ENCODE data around the gene OCA2. TPM values are rescaled to one million over a fixed set of nuclear protein-coding genes. Genes with fewer than 3 reads are reported as not detected.

The OCA2 gene
- total and polyA plus RNA-seq, 2 of the 8 experiments (the other 6 are each of a cell fraction or from before 2014, with no cell fraction given): 0.20 TPM

- Histone ChIP-seq H4K5ac (ENCODE audit: insufficient read length, low read depth, low read length) (no peak overlapping the region), H4K8ac (ENCODE audit: extremely low read depth, insufficient read depth, low read length) (no peak overlapping the region), H3K79me2 (ENCODE audit: control insufficient read depth in 1 of 2, insufficient read depth in 2 of 2, low read length in 2 of 2) (no peaks in the 10 kb centered on the region), H2AK5ac (ENCODE audit: low read depth, low read length) (no peak overlapping the region), H3K4ac (replicated peaks; ENCODE audit: insufficient read length, low read depth, low read length) (no peak overlapping the region), H3K4me3 (ENCODE audit: extremely low read depth in 1 of 4, insufficient read depth in 2 of 4, low read depth in 3 of 4, low read length in 4 of 4) (no peak overlapping the region), H3K79me1 (ENCODE audit: low read depth, low read length) (no peaks in the 10 kb centered on the region), H2BK20ac (ENCODE audit: low read length) (no peak overlapping the region), H2BK12ac (ENCODE audit: low read depth, low read length) (no peak overlapping the region), H3K23ac (ENCODE audit: insufficient read length) (no peak overlapping the region), H3K36me3 (ENCODE audit: control insufficient read depth in 2 of 4, insufficient read depth in 4 of 4, low read length in 3 of 4) (no peaks in the 10 kb centered on the region), H3K4me1 (replicated peaks in 1 of 4; ENCODE audit: control insufficient read depth in 3 of 4, insufficient read depth in 4 of 4, low read length in 3 of 4) (no peaks in the 10 kb centered on the region), H3K9ac (replicated peaks in 1 of 4; ENCODE audit: extremely low read depth in 1 of 4, low read depth in 3 of 4, low read length in 3 of 4) (no peak overlapping the region), H3K27me3 (replicated peaks in 1 of 4; ENCODE audit: control insufficient read depth in 3 of 4, extremely low read depth in 1 of 4, insufficient read depth in 3 of 4, low read length in 3 of 4) (no peaks in the 10 kb centered on the region), H4K20me1 (replicated peaks in 1 of 2; ENCODE audit: control insufficient read depth in 1 of 2, insufficient read depth in 2 of 2, low read length in 2 of 2) (no peaks in the 10 kb centered on the region), H3K14ac (ENCODE audit: insufficient read length) (no peak overlapping the region), H2BK5ac (ENCODE audit: low read depth, low read length) (no peak overlapping the region), H3K56ac (replicated peaks; ENCODE audit: insufficient read length, low read depth, low read length) (no peak overlapping the region), H3K9me3 (ENCODE audit: insufficient read depth in 2 of 2, low read depth in 1 of 2, low read length in 1 of 2) (no peaks in the 10 kb centered on the region), H3K27ac (ENCODE audit: low read depth, low read length) (no peak overlapping the region), H3K18ac (ENCODE audit: extremely low read depth, low read length) (no peak overlapping the region), H3K23me2 (ENCODE audit: low read depth, low read length) (no peaks in the 10 kb centered on the region), H4K91ac (replicated peaks; ENCODE audit: insufficient read length, low read length) (no peak overlapping the region), H3K4me2 (ENCODE audit: insufficient read depth in 1 of 2, low read depth in 2 of 2, low read length in 2 of 2) (no peak overlapping the region), H2BK15ac (ENCODE audit: low read length) (no peak overlapping the region), H2AFZ (ENCODE audit: low read length) (no peak overlapping the region), H2BK120ac (replicated peaks; ENCODE audit: low read depth, low read length) (no peak overlapping the region)
- DNase-seq (ENCODE audit: low read depth in 1 of 2, low spot score in 2 of 2) (no peak), FAIRE-seq (no peak)
- ChIA-PET CTCF (ENCODE audit: partially characterized antibody) (no interaction called here), POLR2A (ENCODE audit: partially characterized antibody) (no interaction called here)
- 95% methylated on average over 10 of the region's 10 CpGs; no CpG with 5 or more reads in 1 of the 2 experiments for WGBS, 2 experiments (ENCODE audit: extremely low coverage in 1 of 2, insufficient coverage in 1 of 2, insufficient read length in 1 of 2, insufficient replicate concordance in 2 of 2, low coverage in 1 of 2, low lambda C conversion rate in 2 of 2, missing lambda C conversion rate in 1 of 2)
- TF ChIP-seq KDM5A (IDR thresholded peaks at IDR 0.05; ENCODE audit: low read length) (no peak), NANOG (IDR thresholded peaks at IDR 0.05; ENCODE audit: insufficient read depth, low read depth, low read length, poor library complexity, severe bottlenecking) (no peak), BCL11A (IDR thresholded peaks at IDR 0.05; ENCODE audit: low read depth in 2 of 2, low read length in 2 of 2) (no peak), SP4 (IDR thresholded peaks at IDR 0.05; ENCODE audit: low read length) (no peak), CHD1 (IDR thresholded peaks at IDR 0.05; ENCODE audit: low read depth, low read length) (no peak), NRF1 (IDR thresholded peaks at IDR 0.05; ENCODE audit: low read depth, low read length) (no peak), HDAC6 (IDR thresholded peaks at IDR 0.05; ENCODE audit: low read depth, low read length) (no peak), USF2 (IDR thresholded peaks at IDR 0.05; ENCODE audit: low read length) (no peak), ATF3 (IDR thresholded peaks at IDR 0.05; ENCODE audit: insufficient read depth, low read depth, low read length) (no peak)
Observed at GRCh38 chr15:27993544-27993943, 105.6 kb downstream of the OCA2 start.

All from H1 (cell line).